ENCODE measurements around the gene SPOP.

The SPOP gene

GRCh38 chr17:49612726-49613125, 65.2 kb downstream of the SPOP start:
- DNase-seq: no peak

GRCh38 chr17:49610883-49611584, 66.9 kb downstream of the SPOP start:
- DNase-seq: no peak

GRCh38 chr17:49604314-49604869, 73.5 kb downstream of the SPOP start:
- no peak for DNase-seq

- DNase-seq: no peak
These were observed 74.2 kb downstream of the SPOP start for GRCh38 chr17:49603720-49604119.

- DNase-seq: no peak
These were observed 74.7 kb downstream of the SPOP start for GRCh38 chr17:49603238-49603637.

GRCh38 chr17:49602783-49603182, 75.1 kb downstream of the SPOP start:
- DNase-seq: no peak

- DNase-seq: no peak
These were observed 76.9 kb downstream of the SPOP start for GRCh38 chr17:49600949-49601348.

GRCh38 chr17:49598918-49599317, 79.0 kb downstream of the SPOP start:
- no peak for DNase-seq

GRCh38 chr17:49597928-49598655, 79.8 kb downstream of the SPOP start:
- no peak for DNase-seq

- DNase-seq: no peak
These were observed 80.5 kb downstream of the SPOP start for GRCh38 chr17:49597436-49597835.

GRCh38 chr17:49596613-49597244, 81.2 kb downstream of the SPOP start:
- DNase-seq: no peak

GRCh38 chr17:49595980-49596379, 81.9 kb downstream of the SPOP start:
- DNase-seq: no peak

GRCh38 chr17:49595328-49595727, 82.6 kb downstream of the SPOP start:
- no peak for DNase-seq

- DNase-seq: no peak
These were observed 85.6 kb downstream of the SPOP start for GRCh38 chr17:49592263-49592662.

- no peak for DNase-seq
These were observed 87.0 kb downstream of the SPOP start for GRCh38 chr17:49590874-49591273.

- no peak for DNase-seq
These were observed 88.3 kb downstream of the SPOP start for GRCh38 chr17:49589577-49589927.

- DNase-seq: no peak
These were observed 88.9 kb downstream of the SPOP start for GRCh38 chr17:49588726-49589576.

GRCh38 chr17:49588312-49588711, 89.6 kb downstream of the SPOP start:
- DNase-seq: no peak

GRCh38 chr17:49587366-49588073, 90.4 kb downstream of the SPOP start:
- DNase-seq: no peak

GRCh38 chr17:49585422-49586027, 92.4 kb downstream of the SPOP start:
- DNase-seq: no peak

- no peak for DNase-seq
These were observed 94.0 kb downstream of the SPOP start for GRCh38 chr17:49583889-49584288.

- DNase-seq: no peak
These were observed 94.7 kb downstream of the SPOP start for GRCh38 chr17:49583226-49583625.
